Endothelial cell of umbilical vein (primary cell): ENCODE measurements around the gene DNAJC3. TPM values are rescaled to one million over a fixed set of nuclear protein-coding genes. Genes with fewer than 3 reads are reported as not detected.

Experiments
- BruUV-seq: library from RNA; stranded (reverse); fragments of 400-500 nt; replicated peaks from 2 replicates; lab custom pipeline; 2021; lab: Mats Ljungman, UMichigan
- CTCF ChIA-PET: fragments of 300-600, 350-600 bp; sonication (Branson Sonifier 250); formaldehyde crosslinking; loops from one replicate; lab custom pipeline; 2021; ENCODE audit warnings: antibody characterized with exemption, inconsistent platforms; lab: Charles Lee
- POLR2A ChIA-PET: fragments of 300-600, 350-600 bp; sonication (Branson Sonifier 250); formaldehyde crosslinking; loops from one replicate; lab custom pipeline; 2021; ENCODE audit warnings: antibody characterized with exemption, inconsistent platforms; lab: Charles Lee
- DNase-seq: peaks from one replicate; pipeline ENCODE4 v3.0.0-alpha.2; 2011; ENCODE audit warnings: low read depth, low spot score
- FAIRE-seq: peaks from 2 replicates; lab custom pipeline; 2011; peaks lifted over from hg19 to GRCh38; lab: Jason Lieb, UNC
- H2AFZ ChIP-seq: 2 replicates; pipeline ENCODE4 v1.6.0; 2012; ENCODE audit warnings: low read depth, low read length, control low read depth, inconsistent platforms
- H3K27ac ChIP-seq: 2 replicates; pipeline ENCODE4 v1.5.1; 2011; ENCODE audit warnings: low read depth, mild to moderate bottlenecking, control low read depth, low read length, moderate library complexity; ENCODE audit not compliant: insufficient read depth
- H3K27me3 ChIP-seq, 2 experiments: 2 replicates each; pipeline versions ENCODE4 v1.6.0 to v1.6.1; 2011; ENCODE audit warnings: low read length in 2 of 2, mixed read lengths in 1 of 2; ENCODE audit not compliant: control insufficient read depth in 2 of 2, insufficient read depth in 2 of 2
- H3K36me3 ChIP-seq, 2 experiments: 2 replicates in 1 of 2; 3 replicates in 1 of 2; pipeline ENCODE4 v1.5.1; 2011; ENCODE audit warnings: low read length in 2 of 2, mild to moderate bottlenecking in 1 of 2, moderate library complexity in 1 of 2; ENCODE audit not compliant: control insufficient read depth in 2 of 2, insufficient read depth in 2 of 2; ENCODE audit errors: extremely low read depth in 1 of 2
- H3K4me1 ChIP-seq: 3 replicates; pipeline ENCODE4 v1.5.1; 2011; ENCODE audit warnings: mild to moderate bottlenecking, low read length; ENCODE audit not compliant: control insufficient read depth, insufficient read depth; ENCODE audit errors: extremely low read depth
- H3K4me2 ChIP-seq: 2 replicates; pipeline ENCODE4 v1.6.1; 2011; ENCODE audit warnings: low read length, control low read depth, mixed read lengths; ENCODE audit not compliant: insufficient read depth
- H3K4me3 ChIP-seq, 3 experiments: fragments of 200-600 bp in 1 of 3; sonication (generic), shearing (Covaris generic) in 1 of 3; replicated peaks in 1 of 3; 2 replicates each; pipeline ENCODE4 v1.5.1; 2011 to 2016; ENCODE audit warnings: control low read depth in 3 of 3, low read length in 3 of 3, mild to moderate bottlenecking in 2 of 3, inconsistent platforms in 1 of 3, low read depth in 1 of 3, moderate library complexity in 1 of 3; ENCODE audit not compliant: insufficient read depth in 1 of 3
- H3K79me2 ChIP-seq: 2 replicates; pipeline ENCODE4 v1.6.0; 2012; ENCODE audit warnings: low read length, inconsistent platforms; ENCODE audit not compliant: control insufficient read depth, insufficient read depth
- H3K9ac ChIP-seq: replicated peaks from 2 replicates; pipeline ENCODE3; 2011; ENCODE audit warnings: low read length, control low read depth; ENCODE audit not compliant: insufficient read depth; ENCODE audit errors: extremely low read depth
- H3K9me1 ChIP-seq: replicated peaks from 3 replicates; pipeline ENCODE4 v1.6.0; 2011; ENCODE audit warnings: mild to moderate bottlenecking, low read length; ENCODE audit not compliant: control insufficient read depth, insufficient read depth; ENCODE audit errors: extremely low read depth
- H3K9me3 ChIP-seq: replicated peaks from 2 replicates; pipeline ENCODE4 v1.5.1; 2012; ENCODE audit warnings: low read length, inconsistent platforms; ENCODE audit not compliant: control insufficient read depth, insufficient read depth
- H4K20me1 ChIP-seq: replicated peaks from 2 replicates; pipeline ENCODE3; 2011; ENCODE audit warnings: mild to moderate bottlenecking, low read length; ENCODE audit not compliant: control insufficient read depth, insufficient read depth; ENCODE audit errors: extremely low read depth
- CTCF ChIP-seq, 2 donors: IDR thresholded peaks; 1 replicate in 1 of 2; 2 replicates in 1 of 2; pipeline ENCODE4 v1.5.1; 2011; ENCODE audit warnings: low read length in 2 of 2, mild to moderate bottlenecking in 2 of 2, moderate library complexity in 2 of 2, control low read depth in 1 of 2, inconsistent platforms in 1 of 2, low read depth in 1 of 2; ENCODE audit not compliant: insufficient read depth in 1 of 2; ENCODE audit errors: extremely low read depth in 1 of 2
- EZH2 ChIP-seq: IDR thresholded peaks from 2 replicates; pipeline ENCODE4 v1.6.1; 2012; ENCODE audit warnings: borderline replicate concordance, low read depth, mild to moderate bottlenecking, moderate library complexity, low read length, inconsistent platforms; ENCODE audit not compliant: severe bottlenecking
- FOS ChIP-seq: IDR thresholded peaks from 2 replicates; pipeline ENCODE4 v1.6.1; 2011; ENCODE audit warnings: mild to moderate bottlenecking, low read length, moderate library complexity, borderline replicate concordance; ENCODE audit not compliant: insufficient read depth
- GATA2 ChIP-seq: IDR thresholded peaks from 2 replicates; pipeline ENCODE4 v1.7.0; 2011; ENCODE audit warnings: low read depth, mild to moderate bottlenecking, moderate library complexity, mixed read lengths, low read length; ENCODE audit not compliant: insufficient read length, insufficient read depth
- JUN ChIP-seq: IDR thresholded peaks from 2 replicates; pipeline ENCODE4 v1.6.1; 2011; ENCODE audit warnings: borderline replicate concordance, low read depth; ENCODE audit not compliant: insufficient read length, insufficient read depth
- MAX ChIP-seq: IDR thresholded peaks from 2 replicates; pipeline ENCODE4 v1.6.1; 2011; ENCODE audit not compliant: insufficient read depth, insufficient read length
- MYC ChIP-seq: IDR thresholded peaks from one replicate; pipeline ENCODE4 v1.6.1; 2011; ENCODE audit warnings: mild to moderate bottlenecking, low read depth, low read length
- POLR2A ChIP-seq: IDR thresholded peaks from 2 replicates; pipeline ENCODE4 v1.6.1; 2012; ENCODE audit warnings: low read depth, mild to moderate bottlenecking, control low read depth, low read length
- POLR2AphosphoS5 ChIP-seq: IDR thresholded peaks from 2 replicates; pipeline ENCODE4 v1.6.1; 2012; ENCODE audit warnings: low read depth, mild to moderate bottlenecking, control low read depth, low read length, moderate library complexity; ENCODE audit not compliant: insufficient read depth
- dilution Hi-C: fragments of 300-500 bp; cut with MboI; formaldehyde crosslinking; loops from one replicate; pipeline ENCODE4 v1.15.0; 2019; ENCODE audit warnings: low sequenced_read_pairs; ENCODE audit not compliant: extremely low pct_ligation_motif_present
- intact Hi-C: fragments of 100-400 bp; cut with micrococcal nuclease; formaldehyde crosslinking; loops from one replicate; pipeline ENCODE4 v1.10.0; 2022
- polyA plus RNA-seq, 4 experiments: library from polyadenylated mRNA; depleted of rRNA in 3 of 4; stranded (reverse) in 3 of 4; unstranded in 1 of 4; fragments of >200 nt; gene quantifications; 2 replicates each; pipeline versions ENCODE4 v1.2.1 to v1.2.3, GENCODE V29; 2011 to 2012; ENCODE audit warnings: missing spikeins in 1 of 4
- total RNA-seq: library from RNA; stranded (reverse); gene quantifications from 2 replicates; pipeline ENCODE4 v1.2.3, GENCODE V29; 2021

Gene DNAJC3
- total and polyA plus RNA-seq, 2 donors (not counting 3 experiments of a cell fraction or from before 2014, with no cell fraction given): 17.0 to 51.2 TPM

- Histone ChIP-seq H3K9ac (no peak overlapping the region), H3K4me1 (no peaks in the 10 kb centered on the region), H4K20me1 (no peaks in the 10 kb centered on the region), H3K36me3 (no peaks in the 10 kb centered on the region), H3K27ac (no peak overlapping the region), H3K9me3 (no peaks in the 10 kb centered on the region), H3K27me3 (no peaks in the 10 kb centered on the region), H3K4me3 (no peak overlapping the region), H2AFZ (no peak overlapping the region), H3K9me1 (peaks cover 2% of the 10 kb centered on the region), H3K79me2 (peaks cover 13% of the 10 kb centered on the region), H3K4me2 (no peak overlapping the region)
- dilution Hi-C loops (no loop called here), intact Hi-C loops (no loop called here)
- FAIRE-seq (no peak), DNase-seq (no peak)
- ChIA-PET POLR2A (no interaction called here), CTCF (interaction anchor here (0.6 kb wide), 1 partner anchor 15 kb away, joined by 3 read pairs; no protein-coding TSS in a partner anchor)
- BruUV-seq: no TSS peak
- no peak for TF ChIP-seq FOS
- no peak for TF ChIP-seq MAX
- no peak for TF ChIP-seq MYC
- no peak for TF ChIP-seq POLR2AphosphoS5
- TF ChIP-seq POLR2A: no peak
- no peak for TF ChIP-seq CTCF (IDR thresholded peaks at IDR 0.05; ENCODE audit: extremely low read depth in 1 of 2, insufficient read depth in 1 of 2, low read depth in 1 of 2, low read length in 2 of 2)
- no peak for TF ChIP-seq GATA2
- TF ChIP-seq EZH2: no peak
- no peak for TF ChIP-seq JUN
Measured at GRCh38 chr13:95749545-95749944, 72.6 kb downstream of the DNAJC3 start.
